CD4-positive, alpha-beta T cell treated with Interleukin-15 for 4 hours (primary cell): ENCODE results near the gene PTPN23.
"Not testable (repeated sequence)": the region's sequence is repeated elsewhere in the genome, so short reads cannot be mapped to it uniquely, and the experiment has no call there.

Source experiments
- DNase-seq: peaks from one replicate; pipeline ENCODE4 v3.0.0-alpha.2; 2020; ENCODE audit warnings: low spot score

PTPN23 gene

DNA sequence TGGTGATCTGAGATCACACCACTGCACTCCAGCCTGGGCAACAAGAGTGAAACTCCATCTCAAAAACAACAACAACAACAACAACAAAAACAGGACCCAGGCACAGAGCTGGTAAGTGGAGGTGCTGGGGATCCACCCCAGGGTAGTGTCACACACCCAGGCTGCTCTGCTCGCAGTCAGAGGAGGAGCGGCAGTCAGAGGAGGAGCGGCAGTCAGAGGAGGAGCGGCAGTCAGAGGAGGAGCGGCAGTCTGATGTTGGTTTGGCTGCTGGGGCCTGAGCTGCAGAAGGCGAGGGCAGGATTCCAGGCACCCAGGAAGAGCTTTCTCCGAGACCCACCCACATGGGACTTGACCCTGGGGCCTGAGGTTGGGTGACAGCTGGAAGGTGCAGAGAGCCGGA lies 10.8 kb upstream of the PTPN23 start:
- DNase-seq: not testable (repeated sequence)

GRCh38 chr3:47370887-47371697 lies 9.7 kb upstream of the PTPN23 start:
- DNase-seq: peak; percentile 12

DNA sequence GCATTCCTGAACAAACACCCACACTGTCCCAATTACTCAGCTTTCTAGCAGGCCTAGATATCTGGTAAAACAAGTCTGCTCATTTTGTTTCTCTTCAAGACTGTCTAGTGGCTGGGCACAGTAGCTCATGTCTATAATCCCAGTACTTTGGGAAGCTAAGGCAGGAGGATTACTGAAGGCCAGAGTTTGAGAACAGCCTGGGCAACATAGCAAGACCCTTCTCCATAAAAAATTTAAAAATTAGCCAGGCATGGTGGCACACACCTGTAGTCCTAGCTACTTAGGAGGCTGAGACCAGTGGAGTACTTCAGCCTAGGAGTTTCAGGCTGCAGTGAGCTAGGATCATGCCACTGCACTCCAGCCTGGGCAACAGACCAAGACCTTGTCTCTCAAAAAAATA lies 6.2 kb upstream of the PTPN23 start:
- no peak for DNase-seq

GRCh38 chr3:47376393-47376792 lies 4.4 kb upstream of the PTPN23 start:
- DNase-seq: no peak

GRCh38 chr3:47377186-47377585 lies 3.6 kb upstream of the PTPN23 start:
- DNase-seq: no peak

DNA sequence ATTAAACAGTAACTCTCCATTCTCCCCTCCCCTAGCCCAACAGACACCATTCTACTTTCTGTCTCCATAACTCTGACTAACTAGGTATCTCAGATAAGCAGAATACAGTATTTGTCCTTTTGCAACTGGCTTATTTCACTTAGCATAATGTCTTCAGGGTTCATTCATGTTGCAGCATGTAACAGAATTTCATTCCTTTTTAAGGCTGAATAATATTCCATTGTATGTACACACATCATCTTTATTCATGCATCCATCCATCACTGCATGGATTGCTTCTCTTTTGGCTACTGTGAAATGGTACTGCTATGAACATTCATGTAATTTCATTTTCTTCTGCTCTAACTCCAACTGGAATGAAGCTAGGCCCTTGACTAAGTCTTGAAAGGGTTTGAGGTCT lies 2.0 kb upstream of the PTPN23 start:
- DNase-seq: no peak

- DNase-seq: no peak
Observed at GRCh38 chr3:47379411-47379899, 1.4 kb upstream of the PTPN23 start.

GRCh38 chr3:47380026-47380600 lies 708 bp upstream of the PTPN23 start:
- DNase-seq: no peak

DNA sequence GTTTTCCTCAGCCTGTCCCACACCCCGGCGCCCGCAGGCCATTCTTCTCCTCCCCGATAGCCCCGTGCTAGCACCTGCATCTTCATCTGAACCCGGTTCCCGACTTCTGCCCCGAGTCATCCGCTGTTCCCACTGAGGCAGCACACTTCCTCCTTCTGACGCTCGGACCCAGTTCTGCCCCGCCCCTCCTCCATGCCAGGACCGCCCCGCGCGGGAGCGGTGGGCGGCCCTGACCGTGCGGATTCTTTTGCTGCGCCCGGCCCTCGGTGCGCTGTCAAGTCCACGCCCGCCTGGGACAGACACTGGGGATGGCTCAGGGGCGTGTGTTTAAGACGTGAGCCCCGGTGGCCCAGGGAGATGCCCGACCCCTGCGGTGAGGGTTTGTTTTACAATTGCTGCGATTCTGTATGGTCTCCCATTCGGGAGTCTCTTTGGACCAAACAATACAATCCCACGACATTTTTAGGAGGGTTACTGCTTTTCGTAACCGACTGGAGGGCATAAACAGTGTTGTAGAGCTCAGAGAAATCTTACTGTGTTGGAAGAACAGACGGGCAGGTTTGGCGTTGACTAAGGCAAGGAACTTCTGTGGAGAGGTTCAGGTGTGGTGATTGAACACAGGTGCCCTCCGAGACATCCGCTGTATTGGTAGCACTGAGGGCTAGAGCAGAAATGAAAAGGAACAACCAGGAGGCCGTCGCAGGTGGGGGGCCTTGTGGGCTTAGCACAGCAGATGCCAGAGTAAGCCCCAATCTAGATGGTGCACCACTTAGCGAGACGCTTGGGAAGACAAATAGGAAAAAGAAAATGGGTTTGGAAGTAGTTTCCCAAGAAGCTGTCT lies 716 bp downstream of the PTPN23 start:
- DNase-seq: peak; percentile 71

DNA sequence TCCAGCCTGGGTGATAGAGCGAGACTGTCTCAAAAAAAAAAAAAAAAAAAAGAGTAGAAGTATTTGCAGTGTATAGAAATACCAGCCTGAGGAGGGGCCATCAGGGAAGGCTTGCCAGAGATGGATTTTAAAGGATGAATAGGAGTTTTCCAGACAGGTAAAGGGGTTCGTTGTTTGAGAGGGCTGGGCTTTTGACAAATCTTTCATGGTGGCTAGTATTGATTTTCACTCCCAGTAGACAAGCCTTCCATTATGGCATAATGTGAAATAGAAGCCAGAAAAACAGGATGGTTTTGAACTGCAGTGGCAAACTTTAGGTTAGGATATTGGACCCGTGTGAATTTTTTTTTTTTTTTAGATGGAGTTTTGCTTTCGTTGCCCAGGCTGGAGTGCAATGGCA lies 3.6 kb downstream of the PTPN23 start:
- DNase-seq: no peak

DNA sequence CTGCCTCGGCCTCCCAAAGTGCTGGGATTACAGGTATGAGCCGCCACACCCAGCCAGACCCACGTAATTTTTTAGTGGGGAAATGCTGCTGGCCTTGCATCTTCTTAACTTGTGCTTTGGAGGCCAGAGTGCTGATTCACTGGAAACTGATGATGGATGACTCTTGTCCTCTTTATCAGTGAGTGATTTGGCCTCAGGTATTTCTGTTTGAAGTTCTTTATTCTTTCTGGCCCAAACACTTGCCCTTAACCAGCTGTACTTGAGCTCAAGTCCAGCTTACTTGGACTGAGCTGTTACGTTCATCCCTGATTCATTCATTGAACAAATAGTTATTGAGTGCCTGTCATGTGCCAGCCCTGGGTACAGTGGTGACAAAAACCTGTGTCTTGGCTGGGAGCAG lies 4.2 kb downstream of the PTPN23 start:
- DNase-seq: no peak

GRCh38 chr3:47385796-47386195 lies 5.0 kb downstream of the PTPN23 start:
- DNase-seq: no peak

DNA sequence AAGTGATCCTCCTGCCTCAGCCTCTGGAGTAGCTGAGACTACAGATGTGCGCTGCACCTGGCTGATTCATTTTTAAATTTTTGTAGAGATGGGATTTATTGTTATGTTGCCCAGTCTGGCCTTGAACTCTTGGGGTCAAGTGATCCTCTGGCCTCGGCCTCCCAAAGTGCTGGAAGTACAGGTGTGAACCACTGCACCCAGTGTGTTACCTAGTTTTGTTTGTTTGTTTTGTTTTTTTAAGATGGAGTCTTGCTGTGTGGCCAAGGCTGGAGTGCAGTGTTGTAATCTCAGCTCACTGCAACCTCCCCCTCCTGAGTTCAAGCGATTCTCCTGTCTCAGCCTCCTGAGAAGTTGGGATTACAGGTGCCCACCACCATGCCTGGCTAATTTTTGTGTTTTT lies 12.1 kb downstream of the PTPN23 start:
- no peak for DNase-seq

- no peak for DNase-seq
Observed at GRCh38 chr3:47394140-47394870, 13.5 kb downstream of the PTPN23 start.

DNA sequence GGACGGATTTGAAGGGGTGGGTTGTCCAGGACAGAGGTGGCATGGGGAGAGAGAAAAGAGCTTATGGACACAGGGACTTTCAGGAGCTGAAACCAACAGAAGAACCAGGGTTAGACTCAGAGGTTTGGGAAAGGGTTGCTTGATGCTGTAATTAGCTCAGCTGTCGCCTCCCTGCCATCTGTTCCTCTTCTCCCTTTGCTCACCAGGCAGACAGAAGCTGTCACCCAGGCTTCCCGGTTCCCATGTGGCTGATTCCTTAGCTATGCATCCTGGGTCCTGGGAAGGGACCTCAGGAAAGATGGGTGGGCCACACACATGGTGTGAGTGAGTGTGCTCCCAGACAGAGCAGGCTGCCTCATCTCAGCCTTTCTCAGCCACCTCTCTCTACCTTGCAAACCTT lies 14.1 kb downstream of the PTPN23 start:
- no peak for DNase-seq

GRCh38 chr3:47398228-47398627 lies 17.4 kb downstream of the PTPN23 start:
- DNase-seq: no peak

DNA sequence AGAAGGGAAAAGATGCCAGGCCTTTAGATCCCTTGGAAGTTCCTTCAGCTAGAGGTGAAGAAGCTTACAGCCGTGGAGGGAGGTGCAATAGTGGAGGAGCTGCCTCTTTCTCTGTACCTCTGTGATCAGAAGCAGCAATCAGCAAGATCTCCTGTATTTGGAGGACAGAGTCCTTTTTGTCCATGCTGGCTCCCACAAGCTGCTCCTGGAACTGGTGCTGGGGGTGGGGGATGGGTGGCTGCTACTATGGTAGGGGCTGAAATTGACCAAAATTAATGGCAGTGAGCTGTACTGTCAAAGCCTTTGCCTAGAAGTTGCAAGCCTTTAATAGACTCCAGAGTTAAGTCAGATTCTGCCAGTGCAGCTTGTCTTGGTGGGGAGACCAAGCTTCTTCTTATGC lies 18.2 kb downstream of the PTPN23 start:
- DNase-seq: no peak

DNA sequence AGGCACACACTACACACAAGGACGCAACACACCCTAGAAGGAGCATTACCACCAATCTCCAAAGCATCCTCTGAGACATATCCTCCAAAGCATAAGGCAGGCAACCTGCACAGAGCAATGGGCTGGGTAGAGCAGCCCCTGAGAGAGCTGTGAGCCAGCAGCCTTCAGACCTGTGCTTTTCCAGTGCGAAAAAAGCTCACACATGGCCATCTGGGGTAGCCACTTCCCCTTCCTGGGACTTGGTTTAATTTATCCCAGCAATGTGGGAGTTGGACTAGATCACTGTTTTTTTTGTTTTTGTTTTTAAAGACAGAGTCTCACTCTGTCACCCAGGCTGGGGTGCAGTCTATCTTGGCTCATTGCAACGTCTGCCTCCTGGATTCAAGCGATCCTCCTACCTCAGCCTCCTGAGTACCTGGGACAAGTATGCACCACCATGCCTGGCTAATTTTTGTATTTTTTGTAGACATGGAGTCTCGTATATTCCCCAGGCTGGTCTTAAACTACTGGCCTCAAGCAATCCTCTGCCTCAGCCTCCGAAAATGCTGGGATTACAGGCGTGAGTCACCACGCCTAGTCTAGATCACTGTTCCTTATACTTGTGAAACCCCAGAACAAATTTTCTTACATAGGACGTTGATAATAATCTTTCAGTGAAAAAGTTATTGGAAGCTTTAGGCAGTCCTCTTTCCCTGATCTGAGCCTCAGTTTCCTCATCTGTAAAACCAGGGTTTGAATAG lies 18.9 kb downstream of the PTPN23 start:
- no peak for DNase-seq

- no peak for DNase-seq
Observed at GRCh38 chr3:47404431-47404876, 23.6 kb downstream of the PTPN23 start.

- no peak for DNase-seq
Observed at GRCh38 chr3:47404955-47405790, 24.4 kb downstream of the PTPN23 start.
